Activated T-cell treated with anti-CD3 and anti-CD28 coated beads for 4 hours (primary cell): ENCODE results near the gene DPY19L2.

Source experiments
- DNase-seq: peaks from one replicate; pipeline ENCODE4 v3.0.0-alpha.2; 2020

Gene DPY19L2

DNA sequence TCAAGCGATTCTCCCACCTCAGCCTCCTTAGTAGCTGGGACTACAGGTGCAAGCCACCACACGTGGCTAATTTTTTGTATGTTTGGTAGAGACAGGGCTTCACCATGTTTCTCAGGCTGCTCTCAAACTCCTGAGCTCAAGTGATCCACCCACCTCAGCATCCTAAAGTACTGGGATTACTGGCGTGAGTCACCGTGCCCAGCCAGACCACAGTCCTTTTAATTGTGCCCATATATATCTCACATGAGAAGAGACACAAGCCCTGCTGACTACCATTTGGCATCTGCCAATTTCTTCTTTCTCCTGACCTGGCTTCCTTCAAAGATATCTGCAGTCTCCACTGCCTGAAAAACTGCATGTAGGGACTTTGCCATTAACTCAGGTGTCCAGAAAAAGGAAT lies 142.5 kb downstream of the DPY19L2 start:
- no peak for DNase-seq

DNA sequence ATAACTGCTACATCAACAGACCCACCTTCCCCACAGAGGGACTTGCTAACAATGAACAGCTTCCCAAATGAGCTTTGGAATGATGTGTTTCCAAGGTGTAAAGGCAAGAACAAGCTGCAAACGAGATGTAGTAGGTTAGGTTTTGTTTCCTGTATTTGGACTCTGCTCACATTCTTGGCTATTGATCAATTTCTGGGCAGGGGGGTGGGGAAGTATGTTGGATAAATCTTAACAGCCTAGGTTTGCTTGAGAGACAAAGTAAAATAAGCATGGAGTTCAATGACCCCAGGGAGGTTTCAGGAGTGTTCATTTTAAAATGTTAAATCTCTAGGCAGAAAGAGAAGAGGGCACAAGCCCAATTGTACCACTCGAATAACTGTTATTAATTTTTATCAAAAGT lies 146.6 kb downstream of the DPY19L2 start:
- DNase-seq: no peak
